IPS-18c (cell line): ENCODE measurements around the gene TICAM1.
A peak's percentile ranks its signal among the peaks of the same experiment; 100 is the strongest.
"Not testable (repeated sequence)": the region's sequence is repeated elsewhere in the genome, so short reads cannot be mapped to it uniquely, and the experiment has no call there.

Source experiments
- H3K4me3 ChIP-seq: 2 replicates; pipeline ENCODE4 v1.7.0; 2013; ENCODE audit warnings: low read depth, mild to moderate bottlenecking, low read length, moderate library complexity; ENCODE audit not compliant: insufficient read depth
- H3K9me3 ChIP-seq: one replicate; pipeline ENCODE4 v1.6.1; 2013; ENCODE audit warnings: mild to moderate bottlenecking, low read length, moderate library complexity; ENCODE audit not compliant: control insufficient read depth, insufficient read depth

TICAM1 gene

DNA sequence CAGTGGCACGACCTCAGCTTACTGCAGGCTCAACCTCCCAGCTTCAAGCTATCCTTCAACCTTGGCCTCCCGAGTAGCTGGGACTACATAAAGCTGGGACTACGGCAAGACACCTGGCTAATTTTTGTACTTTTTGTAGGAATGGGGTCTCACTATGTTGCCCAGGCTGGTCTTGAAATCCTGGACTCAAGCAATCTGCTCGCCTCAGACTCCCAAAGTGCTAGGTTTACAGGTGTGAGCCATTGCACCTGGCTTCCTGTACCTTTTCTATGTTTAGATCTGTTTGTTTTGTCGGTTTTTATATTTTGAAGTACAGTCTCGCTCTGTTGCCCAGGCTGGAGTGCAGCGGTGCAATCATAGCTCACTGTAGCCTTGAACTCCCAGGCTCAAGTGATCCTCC lies 17.5 kb upstream of the TICAM1 start:
- H3K4me3 ChIP-seq: no peak overlapping the region
- no peaks in the 10 kb centered on the region for H3K9me3 ChIP-seq

DNA sequence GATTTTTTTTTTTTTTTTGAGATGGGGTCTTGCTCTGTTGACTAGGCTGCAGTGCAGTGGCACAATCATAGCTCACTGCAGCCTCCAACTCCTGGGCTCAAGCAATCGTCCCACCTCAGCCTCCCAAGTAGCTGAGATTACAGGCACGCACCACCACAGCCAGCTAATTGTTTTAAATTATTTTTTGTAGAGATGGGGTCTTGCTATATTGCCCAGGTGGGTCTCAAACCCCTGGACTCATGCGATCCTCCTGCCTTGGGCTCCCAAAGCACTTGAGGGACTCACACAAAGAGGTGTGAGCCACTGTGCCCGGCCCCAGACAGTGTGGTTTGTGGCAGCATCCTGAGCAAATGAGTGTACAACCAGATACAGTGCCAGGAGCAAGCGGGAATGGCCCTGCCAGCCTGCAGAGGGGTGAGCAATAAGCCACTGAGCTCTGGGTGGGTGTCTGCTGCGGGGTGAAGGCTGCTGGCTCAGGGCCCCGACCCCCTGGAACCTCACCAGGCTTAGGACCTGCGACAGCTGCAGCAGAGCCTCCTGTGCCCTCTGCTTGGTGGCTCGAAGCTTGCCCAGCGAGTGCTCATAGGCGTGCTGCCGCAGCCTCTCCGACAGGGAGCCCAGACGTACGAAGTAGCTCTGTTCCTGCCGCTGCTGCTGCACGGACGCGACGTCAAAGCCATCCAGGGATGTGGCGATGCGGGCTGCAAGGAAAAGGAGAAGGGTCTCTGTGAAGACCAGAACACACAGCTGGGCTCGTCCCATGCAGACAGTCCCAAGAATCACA lies 15.9 kb upstream of the TICAM1 start:
- no peak overlapping the region for H3K4me3 ChIP-seq
- H3K9me3 ChIP-seq: no peaks in the 10 kb centered on the region

DNA sequence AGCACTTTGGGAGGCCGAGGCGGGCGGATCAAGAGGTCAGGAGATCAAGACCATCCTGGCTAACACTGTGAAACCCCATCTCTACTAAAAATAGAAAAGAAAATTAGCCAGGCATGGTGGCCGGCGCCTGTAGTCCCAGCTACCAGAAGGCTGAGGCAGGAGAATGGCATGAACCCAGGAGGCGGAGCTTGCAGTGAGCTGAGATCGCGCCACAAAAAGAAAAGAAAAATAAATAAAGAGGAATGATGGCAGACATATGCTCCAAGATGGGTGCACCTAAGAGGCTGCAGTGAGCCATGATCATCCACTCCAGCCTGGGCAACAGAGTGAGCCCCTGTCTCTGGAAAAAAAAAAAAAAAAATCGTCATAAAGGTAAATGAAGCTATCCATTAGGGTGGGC lies 14.5 kb upstream of the TICAM1 start:
- not testable (repeated sequence) for H3K9me3 ChIP-seq, H3K4me3 ChIP-seq

DNA sequence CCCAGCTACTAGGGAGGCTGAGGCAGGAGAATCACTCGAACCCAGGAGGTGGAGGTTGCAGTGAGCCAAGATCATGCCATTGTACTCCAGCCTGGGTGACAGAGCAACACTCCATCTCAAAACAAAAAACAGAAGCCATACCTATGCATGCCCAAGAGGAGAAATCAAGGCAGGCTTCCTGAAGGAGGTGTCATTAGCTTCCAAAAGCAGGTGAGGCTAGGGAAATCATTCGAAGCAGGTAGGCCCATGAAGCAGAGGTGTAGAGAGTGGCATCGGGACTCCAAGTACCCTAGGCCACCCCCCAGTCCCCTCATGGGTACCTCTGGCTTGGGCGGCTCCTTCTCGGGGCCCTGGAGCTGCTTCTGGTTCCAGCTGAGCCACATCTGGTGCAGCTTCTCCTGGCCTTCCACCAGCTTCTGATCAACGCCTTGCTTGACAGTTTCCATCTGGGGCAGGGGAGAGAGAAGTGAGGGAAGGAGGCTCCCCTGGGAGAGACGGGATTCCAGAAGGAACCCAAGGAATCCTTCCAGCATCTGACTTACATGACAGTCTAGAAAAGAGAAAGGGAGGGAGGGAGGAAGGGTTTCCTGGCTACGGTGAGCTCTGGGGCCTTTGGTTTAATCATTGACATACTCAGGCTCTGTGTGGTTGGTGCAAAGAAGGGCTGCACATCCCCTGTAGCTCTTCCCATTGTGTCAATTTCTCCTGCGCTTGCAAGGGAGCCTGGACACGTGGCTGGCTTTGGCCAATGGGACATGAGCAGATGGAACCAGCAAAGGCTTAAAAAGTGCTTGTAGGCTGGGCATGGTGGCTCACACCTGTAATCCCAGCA lies 13.1 kb upstream of the TICAM1 start:
- Histone ChIP-seq H3K9me3 (no peaks in the 10 kb centered on the region), H3K4me3 (no peak overlapping the region)

DNA sequence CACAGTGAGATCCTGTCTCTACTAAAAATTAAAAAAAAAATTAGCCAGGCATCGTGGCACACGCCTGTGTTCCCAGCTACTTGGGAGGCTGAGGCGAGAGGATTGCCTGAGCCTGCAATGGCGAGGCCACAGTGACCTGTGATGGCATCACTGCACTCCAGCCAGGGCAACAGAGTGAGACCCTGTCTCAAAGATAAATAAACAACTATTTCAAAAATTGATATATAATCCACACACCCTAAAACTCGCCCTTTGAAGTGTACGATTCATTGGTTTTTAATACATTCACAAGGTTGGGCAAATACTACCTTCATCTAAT lies 12.1 kb upstream of the TICAM1 start:
- Histone ChIP-seq H3K4me3 (no peak overlapping the region), H3K9me3 (no peaks in the 10 kb centered on the region)

DNA sequence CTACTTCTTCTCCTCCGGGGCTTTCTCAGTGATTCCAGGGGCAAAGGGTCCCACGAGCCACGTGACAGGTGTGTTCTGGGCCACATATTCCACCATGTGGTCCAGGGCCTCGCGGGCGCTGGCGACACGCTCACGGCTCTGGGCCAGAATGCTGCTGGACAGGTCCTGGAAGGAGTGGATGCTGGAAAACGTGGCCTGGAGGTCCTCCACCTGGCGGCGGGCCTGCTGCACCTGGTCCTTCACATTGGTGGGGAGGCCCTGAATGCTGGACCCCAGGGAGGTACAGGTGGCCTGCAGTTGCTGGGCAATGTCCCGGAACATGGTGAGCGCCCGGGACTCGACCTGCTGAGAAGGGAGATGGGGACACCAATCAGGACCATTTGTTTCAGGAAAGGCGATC lies 7.7 kb upstream of the TICAM1 start:
- Histone ChIP-seq H3K4me3 (no peak overlapping the region), H3K9me3 (no peaks in the 10 kb centered on the region)

DNA sequence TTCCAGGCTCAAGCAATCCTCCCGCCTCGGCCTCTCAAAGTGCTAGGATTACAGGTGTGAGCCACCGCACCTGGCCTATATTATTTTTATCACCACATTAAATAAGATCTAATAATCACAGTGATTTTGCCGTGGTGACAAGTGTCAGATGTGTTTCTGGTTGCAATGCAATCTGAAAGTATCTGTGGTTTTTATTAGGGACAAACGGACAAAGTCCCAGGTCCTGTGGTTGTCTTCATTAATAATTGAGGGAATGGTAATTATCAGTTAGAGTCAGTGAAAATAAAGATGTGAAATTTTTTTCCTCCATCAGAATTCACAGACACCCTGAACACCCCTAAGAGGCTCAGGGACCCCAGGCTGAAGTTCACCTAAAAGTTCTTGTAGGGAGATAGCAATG lies 1.3 kb upstream of the TICAM1 start:
- Histone ChIP-seq H3K9me3 (no peaks in the 10 kb centered on the region), H3K4me3 (no peak overlapping the region)

DNA sequence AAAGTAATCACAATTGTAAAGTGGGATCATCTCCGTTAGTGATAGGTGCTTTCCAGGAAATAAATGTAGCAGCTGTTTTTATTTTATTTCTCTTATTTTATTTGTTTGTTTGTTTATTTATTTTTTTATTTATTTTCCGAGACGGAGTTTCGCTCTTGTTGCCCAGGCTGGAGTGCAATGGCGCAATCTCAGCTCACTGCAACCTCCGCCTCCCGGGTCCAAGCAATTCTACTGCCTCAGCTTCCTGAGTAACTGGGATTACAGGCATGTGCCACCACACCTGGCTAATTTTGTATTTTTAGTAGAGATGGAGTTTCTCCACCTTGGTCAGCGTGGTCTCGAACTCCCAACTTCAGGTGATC lies 448 bp upstream of the TICAM1 start:
- H3K4me3 ChIP-seq: peak overlapping the region; percentile 59
- not testable (repeated sequence) for H3K9me3 ChIP-seq

DNA sequence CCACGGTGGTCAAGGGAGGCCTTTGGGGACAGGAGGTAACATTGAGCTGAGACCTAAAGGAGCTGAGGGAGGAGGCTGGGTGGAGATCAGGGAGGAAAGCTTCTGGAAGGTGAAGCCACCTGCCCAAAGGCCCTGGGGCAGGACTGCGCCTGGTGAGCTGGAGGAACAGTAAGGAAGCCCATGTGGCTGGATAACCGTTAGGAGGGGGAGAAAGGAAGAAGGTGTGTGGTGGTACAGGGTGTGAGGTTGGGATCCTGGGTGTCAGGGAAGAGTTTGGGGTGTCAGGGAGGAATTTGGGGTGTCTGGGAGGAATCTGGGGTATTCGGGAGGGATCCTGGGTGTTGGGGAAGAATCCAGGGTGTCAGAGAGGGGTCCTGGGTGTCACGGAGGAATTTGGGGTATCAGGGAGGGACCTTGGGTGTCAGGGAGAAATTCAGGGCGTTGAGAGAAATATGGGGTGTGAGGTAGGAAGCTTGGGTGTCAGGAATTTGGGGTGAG lies 695 bp downstream of the TICAM1 start:
- Histone ChIP-seq H3K9me3 (no peaks in the 10 kb centered on the region), H3K4me3 (no peak overlapping the region; the same call in 1 of the 2 replicates)

DNA sequence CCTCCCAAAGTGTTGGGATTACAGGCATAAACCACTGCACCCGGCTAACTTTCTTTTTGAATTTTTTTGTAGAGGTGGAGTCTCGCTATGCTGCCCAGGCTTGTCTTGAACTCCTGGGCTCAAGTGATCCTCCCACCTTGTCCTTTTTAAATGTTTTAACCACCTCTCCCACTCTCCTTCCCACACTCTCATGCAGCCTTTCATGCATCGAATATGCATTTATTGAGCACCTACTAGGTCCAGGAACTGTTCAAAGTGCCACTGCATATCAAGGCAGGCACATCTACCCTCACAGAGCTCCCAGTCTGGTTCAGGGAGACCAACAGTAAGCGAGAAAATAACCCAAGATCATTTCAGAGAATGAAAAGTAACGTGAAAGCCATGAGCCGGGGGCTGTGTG lies 1.2 kb downstream of the TICAM1 start:
- Histone ChIP-seq H3K9me3 (no peaks in the 10 kb centered on the region), H3K4me3 (no peak overlapping the region)

DNA sequence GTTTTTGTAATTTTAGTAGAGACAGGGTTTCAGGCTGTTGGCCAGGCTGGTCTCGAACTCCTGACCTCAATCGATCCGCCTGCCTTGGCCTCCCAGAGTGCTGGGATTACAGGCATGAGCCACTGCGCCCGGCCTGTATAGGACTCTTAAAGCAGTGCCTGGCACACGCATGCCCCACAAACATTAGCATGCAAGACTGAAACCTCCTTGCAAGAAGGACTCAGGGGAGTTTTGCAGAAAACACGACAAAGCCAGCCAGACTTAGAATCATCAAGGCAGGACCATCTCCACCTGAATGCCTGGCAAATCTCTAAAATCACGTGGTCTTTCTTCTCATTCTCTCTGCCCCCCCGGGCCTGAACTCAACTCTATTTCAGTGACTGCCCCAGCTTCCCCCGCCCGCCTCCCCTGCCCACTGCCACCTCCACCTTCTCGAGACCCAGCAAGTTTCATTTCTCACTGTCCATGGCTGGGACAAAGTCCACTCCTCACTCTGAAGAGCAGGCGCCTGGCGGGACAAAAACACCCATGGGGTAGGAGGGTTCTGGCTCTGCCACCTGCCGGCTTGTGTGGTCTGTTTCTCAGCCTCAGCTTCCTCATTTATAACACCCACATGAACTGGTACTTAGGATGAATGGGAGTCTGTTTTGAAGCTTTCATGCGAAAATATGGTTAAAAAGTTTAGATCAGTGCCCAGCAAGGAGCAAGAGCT lies 2.4 kb downstream of the TICAM1 start:
- no peak overlapping the region for H3K4me3 ChIP-seq
- no peaks in the 10 kb centered on the region for H3K9me3 ChIP-seq

DNA sequence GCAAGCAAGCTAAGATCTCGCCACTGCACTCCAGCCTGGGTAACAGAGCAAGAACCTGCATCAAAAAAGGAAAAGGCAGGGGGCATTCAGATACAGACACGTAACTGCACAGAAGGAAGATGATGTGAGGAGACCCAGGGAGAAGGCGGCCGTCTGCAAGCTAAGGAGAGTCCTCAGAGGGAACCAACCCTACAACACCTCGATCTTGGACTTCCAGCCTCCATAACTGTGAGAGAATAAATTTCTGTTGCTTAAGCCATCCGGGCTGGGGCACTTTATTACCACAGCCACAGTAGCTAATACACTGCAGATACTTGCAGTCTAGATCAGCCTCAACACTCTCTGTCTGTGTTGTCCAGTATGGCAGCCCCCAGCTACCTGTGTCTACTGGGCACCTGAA lies 7.9 kb downstream of the TICAM1 start:
- Histone ChIP-seq H3K4me3 (no peak overlapping the region), H3K9me3 (no peaks in the 10 kb centered on the region)

DNA sequence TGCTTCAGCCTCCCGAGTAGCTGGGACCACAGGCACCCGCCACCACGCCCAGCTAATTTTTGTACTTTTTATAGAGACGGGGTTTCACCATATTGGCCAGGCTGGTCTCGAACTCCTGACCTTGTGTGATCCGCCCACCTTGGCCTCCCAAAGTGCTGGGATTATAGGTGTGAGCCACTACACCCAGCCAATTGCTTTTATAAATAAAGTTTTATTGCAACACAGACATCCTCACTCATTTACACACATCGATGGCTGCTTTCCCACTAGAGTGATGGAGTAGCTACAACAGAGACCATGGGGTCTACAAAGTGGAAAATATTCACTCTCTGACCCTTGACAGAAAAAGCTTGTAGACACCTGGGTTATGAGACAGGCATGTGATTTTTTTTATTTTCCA lies 9.2 kb downstream of the TICAM1 start:
- H3K4me3 ChIP-seq, H3K9me3 ChIP-seq: not testable (repeated sequence)

DNA sequence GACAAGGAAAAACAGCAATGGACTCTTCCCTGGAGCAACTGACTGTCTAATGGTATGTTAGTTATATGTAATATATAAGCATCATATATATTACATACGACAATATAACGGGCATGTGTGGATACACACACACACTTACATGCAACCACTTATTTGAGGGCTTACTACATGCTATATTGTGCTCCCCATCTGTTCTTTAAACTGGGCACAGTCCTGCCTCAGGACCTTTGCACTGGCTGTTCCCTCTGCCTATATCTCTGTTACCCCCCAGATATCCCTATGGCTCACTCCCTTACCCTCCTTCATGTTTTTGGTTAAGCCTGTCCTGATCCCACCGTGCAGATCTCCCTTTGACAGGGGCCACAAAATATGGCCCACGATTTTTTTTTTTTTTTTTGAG lies 10.2 kb downstream of the TICAM1 start:
- Histone ChIP-seq H3K9me3 (peaks cover 6% of the 10 kb centered on the region), H3K4me3 (no peak overlapping the region)

DNA sequence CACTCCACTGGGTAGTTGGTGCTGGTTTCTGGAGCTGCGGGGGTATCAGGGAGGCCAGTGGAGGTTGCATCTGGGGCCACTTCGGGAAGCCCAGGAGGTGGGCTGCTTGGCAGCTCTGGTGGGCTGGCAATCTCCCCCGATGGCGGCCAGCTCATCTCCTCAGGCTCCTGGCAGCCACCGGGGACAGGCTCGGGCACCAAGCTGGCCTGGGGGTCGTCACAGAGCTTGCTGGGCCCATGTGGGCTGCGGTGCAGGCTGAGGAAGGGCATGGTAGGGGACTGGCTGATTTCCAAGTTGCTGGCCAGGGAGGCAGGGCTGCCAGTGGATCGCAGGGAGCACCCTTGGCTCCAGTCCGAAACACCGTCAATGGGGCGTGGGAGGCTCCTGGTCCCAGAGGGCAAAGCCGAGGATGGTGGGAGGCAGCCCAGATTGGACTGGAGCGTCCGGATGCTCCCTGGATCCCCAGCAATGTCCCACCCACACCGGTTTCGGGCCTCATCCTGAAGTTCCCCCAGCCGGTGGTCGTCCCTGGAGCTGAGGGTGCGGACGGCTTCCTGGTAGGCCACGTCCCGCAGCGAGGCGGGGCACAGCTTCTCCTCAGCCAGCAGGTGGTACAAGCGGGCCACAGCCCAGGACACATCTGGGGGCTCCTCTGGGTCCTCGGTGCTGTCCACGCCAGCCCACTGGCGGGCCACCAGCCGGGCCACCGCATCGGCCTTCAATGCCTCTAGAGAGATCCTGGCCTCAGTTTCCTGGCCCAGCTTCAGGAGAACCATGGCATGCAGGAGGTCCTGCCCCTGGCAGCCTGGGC lies 13.8 kb downstream of the TICAM1 start:
- Histone ChIP-seq H3K4me3 (no peak overlapping the region), H3K9me3 (peaks cover 8% of the 10 kb centered on the region)

DNA sequence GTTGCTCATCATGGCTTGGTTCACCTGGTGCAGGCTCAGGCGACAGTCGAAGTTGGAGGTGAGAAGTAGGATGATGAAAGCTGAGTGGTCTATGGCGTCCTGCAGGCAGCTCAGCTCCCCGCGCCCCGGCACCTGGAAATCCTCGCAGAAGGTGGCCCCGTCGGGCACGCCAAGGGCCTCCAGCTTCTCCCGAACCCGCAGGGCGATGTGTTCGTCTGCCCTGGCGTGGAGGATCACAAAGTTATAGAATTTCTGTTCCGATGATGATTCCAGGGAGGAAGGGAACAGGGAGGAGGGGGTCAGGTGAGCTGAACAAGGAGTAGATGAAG lies 14.6 kb downstream of the TICAM1 start:
- Histone ChIP-seq H3K4me3 (no peak overlapping the region), H3K9me3 (peaks cover 8% of the 10 kb centered on the region)

DNA sequence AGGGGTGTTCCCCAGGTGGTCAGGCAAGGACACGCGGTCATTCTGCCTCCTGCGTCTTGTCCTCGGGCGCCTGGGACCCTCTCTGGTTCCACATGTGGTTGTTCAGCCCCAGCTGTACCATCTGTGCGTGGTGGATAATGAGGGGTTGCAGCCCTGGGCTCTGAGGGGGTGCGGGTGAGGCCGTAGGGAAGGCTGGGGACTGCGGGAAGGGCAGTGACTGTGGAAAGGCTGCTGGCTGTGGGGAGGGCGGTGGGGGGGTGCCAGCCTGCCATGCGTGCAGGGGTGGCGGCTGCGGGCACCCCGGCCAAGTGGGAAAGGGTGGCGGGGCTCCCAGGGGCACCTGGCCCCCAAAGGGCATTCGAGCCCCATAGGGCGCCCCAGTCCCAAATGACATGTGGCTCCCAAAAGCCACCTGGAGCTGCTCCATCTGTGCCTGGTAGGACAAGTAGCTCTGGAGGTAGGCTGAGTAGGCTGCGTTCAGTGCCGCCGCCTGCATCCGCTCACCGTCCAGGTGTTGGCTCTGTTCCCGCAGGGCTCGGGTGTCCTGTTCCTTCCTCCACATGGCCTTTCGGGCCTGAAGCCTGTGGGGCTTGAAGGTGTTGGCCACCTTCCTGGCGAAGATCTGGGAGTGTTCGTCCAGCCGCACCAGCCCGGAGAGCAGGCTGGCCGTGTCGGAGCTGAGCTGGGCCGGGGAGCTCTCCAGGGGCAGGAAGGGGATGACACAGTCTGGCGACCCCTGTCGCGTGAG lies 15.1 kb downstream of the TICAM1 start:
- Histone ChIP-seq H3K9me3 (peaks cover 8% of the 10 kb centered on the region), H3K4me3 (no peak overlapping the region)
